D721Med (cell line): ENCODE measurements around the gene FBRSL1.

Experiments used
- DNase-seq: peaks from one replicate; pipeline ENCODE4 v3.0.0; 2011; ENCODE audit warnings: low spot score; ENCODE audit not compliant: insufficient read length
- FAIRE-seq: peaks from 2 replicates; lab custom pipeline; 2011; peaks lifted over from hg19 to GRCh38; lab: Jason Lieb, UNC
- CTCF ChIP-seq: IDR thresholded peaks from 2 replicates; pipeline ENCODE4 v1.5.1; 2012; ENCODE audit warnings: mild to moderate bottlenecking, control low read depth; ENCODE audit not compliant: insufficient read depth; ENCODE audit errors: missing control alignments

FBRSL1 gene

GRCh38 chr12:132492522-132492921, 2.6 kb downstream of the FBRSL1 start:
- DNase-seq = no peak
- no peak for FAIRE-seq

GRCh38 chr12:132492951-132493350, 3.0 kb downstream of the FBRSL1 start:
- no peak for DNase-seq
- no peak for TF ChIP-seq CTCF
- FAIRE-seq = no peak

More at GRCh38 chr12:132492522-132492921, 2.6 kb downstream of the FBRSL1 start:
- no peak for TF ChIP-seq CTCF

- no peak for TF ChIP-seq CTCF
- FAIRE-seq = no peak
- no peak for DNase-seq
These were observed 3.7 kb downstream of the FBRSL1 start for GRCh38 chr12:132493482-132494178.

- TF ChIP-seq CTCF = no peak
- FAIRE-seq = no peak
- no peak for DNase-seq
These were observed 4.6 kb downstream of the FBRSL1 start for GRCh38 chr12:132494294-132495164.

- no peak for TF ChIP-seq CTCF
- no peak for FAIRE-seq
- no peak for DNase-seq
These were observed 5.2 kb downstream of the FBRSL1 start for GRCh38 chr12:132495165-132495544.

- DNase-seq (no peak), FAIRE-seq (no peak)
- TF ChIP-seq CTCF = no peak
These were observed 5.8 kb downstream of the FBRSL1 start for GRCh38 chr12:132495629-132496357.
